Effector memory CD8-positive, alpha-beta T cell (primary cell): ENCODE data around the gene SERPINB6.
"Not testable (repeated sequence)": the region's sequence is repeated elsewhere in the genome, so short reads cannot be mapped to it uniquely, and the experiment has no call there.

Experiments
- ATAC-seq: fragments of 150-1000 bp; cut with Tn5 transposase; replicated peaks from 2 replicates; pipeline ENCODE4 v1.10.0; 2021; ENCODE audit warnings: mild to moderate bottlenecking, moderate library complexity
- DNase-seq, 3 experiments: peaks; one replicate each; pipeline ENCODE4 v3.0.0; 2021
- H3K27ac Mint-ChIP-seq, 2 donors: one replicate each; pipeline ENCODE4 v1.8.0; 2022; ENCODE audit warnings: mild to moderate bottlenecking in 2 of 2, mixed read lengths in 2 of 2, moderate library complexity in 2 of 2
- H3K27me3 Mint-ChIP-seq, 2 donors: one replicate each; pipeline ENCODE4 v1.8.0; 2022; ENCODE audit warnings: mixed read lengths in 2 of 2
- H3K36me3 Mint-ChIP-seq: one replicate; pipeline ENCODE4 v1.8.0; 2022; ENCODE audit warnings: mild to moderate bottlenecking, moderate library complexity, mixed read lengths; ENCODE audit not compliant: insufficient read depth
- H3K4me1 Mint-ChIP-seq, 2 donors: one replicate each; pipeline ENCODE4 v1.8.0; 2022; ENCODE audit warnings: low read depth in 2 of 2, mixed read lengths in 2 of 2
- H3K4me3 Mint-ChIP-seq, 2 donors: one replicate each; pipeline ENCODE4 v1.8.0; 2022; ENCODE audit warnings: mild to moderate bottlenecking in 2 of 2, mixed read lengths in 2 of 2, moderate library complexity in 2 of 2
- H3K9me3 Mint-ChIP-seq, 2 donors: one replicate each; pipeline ENCODE4 v1.8.0; 2022; ENCODE audit warnings: mixed read lengths in 2 of 2

Gene SERPINB6

GRCh38 chr6:2940851-2941250 lies 30.5 kb downstream of the SERPINB6 start:
- H3K36me3 Mint-ChIP-seq = peaks cover 12% of the 10 kb centered on the region
- H3K9me3 Mint-ChIP-seq = no peaks in the 10 kb centered on the region
- peak overlapping the region; percentile 89 to 90 for H3K27ac Mint-ChIP-seq
- peaks cover 22 to 47% of the 10 kb centered on the region in 2 donors for H3K4me1 Mint-ChIP-seq
- ATAC-seq (no peak), DNase-seq (no peak)
- no peaks in the 10 kb centered on the region for H3K27me3 Mint-ChIP-seq
- peak overlapping the region in 1 of 2 donors; percentile 78 for H3K4me3 Mint-ChIP-seq

DNA sequence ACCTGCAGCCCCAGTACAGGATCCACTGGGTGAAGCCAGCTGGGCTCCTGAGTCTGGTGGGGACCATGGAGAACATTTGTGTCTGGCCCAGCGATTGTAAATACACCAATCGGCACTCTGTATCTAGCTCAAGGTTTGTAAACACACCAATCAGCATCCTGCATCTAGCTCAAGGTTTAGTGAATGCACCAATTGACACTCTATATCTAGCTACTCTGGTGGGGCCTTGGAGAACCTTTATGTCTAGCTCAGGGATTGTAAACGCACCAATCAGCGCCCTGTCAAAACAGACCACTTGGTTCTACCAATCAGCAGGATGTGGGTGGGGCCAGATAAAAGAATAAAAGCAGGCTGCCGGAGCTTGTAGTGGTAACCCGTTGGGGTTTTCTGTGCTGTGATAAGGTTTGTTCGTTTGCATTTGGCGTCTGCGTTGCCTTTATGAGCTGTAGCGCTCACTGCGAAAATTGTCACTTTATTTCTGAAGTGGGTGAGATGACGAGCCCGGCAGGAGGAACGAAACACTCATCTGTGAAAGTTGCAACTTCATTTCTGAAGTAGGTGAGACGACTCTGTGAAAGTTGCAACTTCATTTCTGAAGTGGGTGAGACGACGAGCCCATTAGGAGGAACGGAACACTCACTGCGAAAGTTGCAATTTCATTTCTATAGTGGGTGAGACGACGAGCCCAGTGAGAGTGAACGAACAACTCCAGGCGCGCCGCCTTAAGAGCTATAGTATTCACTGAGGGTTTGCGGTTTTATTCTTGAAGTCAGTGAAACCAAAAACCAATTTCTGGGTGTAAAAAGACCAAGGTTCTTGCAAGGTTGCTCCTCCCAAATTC lies 31.1 kb downstream of the SERPINB6 start:
- no peaks in the 10 kb centered on the region for H3K9me3 Mint-ChIP-seq
- DNase-seq (peak; percentile 72 to 78 (median 72)), ATAC-seq (peak; percentile 84)
- peaks cover 12% of the 10 kb centered on the region for H3K36me3 Mint-ChIP-seq
- H3K4me3 Mint-ChIP-seq = peak overlapping the region; percentile 77 to 78
- H3K4me1 Mint-ChIP-seq = peaks cover 22 to 47% of the 10 kb centered on the region in 2 donors
- no peaks in the 10 kb centered on the region for H3K27me3 Mint-ChIP-seq
- H3K27ac Mint-ChIP-seq = peak overlapping the region; percentile 89 to 90

- no peaks in the 10 kb centered on the region for H3K9me3 Mint-ChIP-seq
- H3K4me3 Mint-ChIP-seq = peak overlapping the region; percentile 77 to 78
- H3K27ac Mint-ChIP-seq = peak overlapping the region; percentile 89 to 90
- H3K36me3 Mint-ChIP-seq = peaks cover 12% of the 10 kb centered on the region
- no peak for ATAC-seq
- H3K4me1 Mint-ChIP-seq = peaks cover 20 to 47% of the 10 kb centered on the region in 2 donors
- no peaks in the 10 kb centered on the region for H3K27me3 Mint-ChIP-seq
- no peak for DNase-seq
Measured at GRCh38 chr6:2939315-2940009, 31.9 kb downstream of the SERPINB6 start.

DNA sequence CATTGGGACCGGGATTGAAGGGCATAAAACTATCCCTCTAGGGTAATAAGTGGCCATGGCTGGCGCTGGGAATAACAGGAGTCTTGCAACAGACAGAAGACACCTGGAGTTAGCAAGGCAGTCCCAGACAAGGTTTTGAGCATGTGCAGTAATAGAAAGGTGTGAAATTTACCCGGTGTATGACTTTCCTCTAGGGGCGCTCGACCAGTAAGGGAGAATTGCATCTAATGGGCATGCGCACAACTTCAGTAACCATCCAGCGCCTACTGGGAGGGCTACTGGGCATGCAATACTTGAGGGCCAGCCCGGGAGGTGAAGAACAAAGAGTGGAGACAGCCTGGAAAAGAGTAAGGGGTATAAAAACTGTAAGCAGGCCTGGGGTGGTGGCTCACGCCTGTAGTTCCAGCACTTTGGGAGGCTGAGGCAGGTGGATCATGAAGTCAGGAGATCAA lies 32.7 kb downstream of the SERPINB6 start:
- H3K27me3 Mint-ChIP-seq = no peaks in the 10 kb centered on the region
- no peaks in the 10 kb centered on the region for H3K9me3 Mint-ChIP-seq
- no peak for DNase-seq
- H3K36me3 Mint-ChIP-seq = peaks cover 12% of the 10 kb centered on the region
- H3K27ac Mint-ChIP-seq = peak overlapping the region; percentile 25 to 55
- ATAC-seq = no peak
- H3K4me3 Mint-ChIP-seq = peak overlapping the region in 1 of 2 donors; percentile 24
- peaks cover 20 to 47% of the 10 kb centered on the region in 2 donors for H3K4me1 Mint-ChIP-seq

- peaks cover 16 to 42% of the 10 kb centered on the region in 2 donors for H3K4me1 Mint-ChIP-seq
Measured at GRCh38 chr6:2938004-2938631, 33.2 kb downstream of the SERPINB6 start.

GRCh38 chr6:2937627-2938003 lies 33.8 kb downstream of the SERPINB6 start:
- DNase-seq = no peak
- no peak for ATAC-seq
- Mint-ChIP-seq H3K27ac (no peak overlapping the region), H3K4me1 (peaks cover 13 to 39% of the 10 kb centered on the region in 2 donors), H3K4me3 (peak overlapping the region in 1 of 2 donors; percentile 83), H3K36me3 (peaks cover 12% of the 10 kb centered on the region), H3K9me3 (no peaks in the 10 kb centered on the region), H3K27me3 (no peaks in the 10 kb centered on the region)

More at GRCh38 chr6:2938004-2938631, 33.2 kb downstream of the SERPINB6 start:
- ATAC-seq (no peak), DNase-seq (no peak)
- Mint-ChIP-seq H3K27ac (peak overlapping the region; percentile 25 to 55), H3K27me3 (no peaks in the 10 kb centered on the region), H3K4me3 (no peak overlapping the region), H3K36me3 (peaks cover 12% of the 10 kb centered on the region), H3K9me3 (no peaks in the 10 kb centered on the region)

DNA sequence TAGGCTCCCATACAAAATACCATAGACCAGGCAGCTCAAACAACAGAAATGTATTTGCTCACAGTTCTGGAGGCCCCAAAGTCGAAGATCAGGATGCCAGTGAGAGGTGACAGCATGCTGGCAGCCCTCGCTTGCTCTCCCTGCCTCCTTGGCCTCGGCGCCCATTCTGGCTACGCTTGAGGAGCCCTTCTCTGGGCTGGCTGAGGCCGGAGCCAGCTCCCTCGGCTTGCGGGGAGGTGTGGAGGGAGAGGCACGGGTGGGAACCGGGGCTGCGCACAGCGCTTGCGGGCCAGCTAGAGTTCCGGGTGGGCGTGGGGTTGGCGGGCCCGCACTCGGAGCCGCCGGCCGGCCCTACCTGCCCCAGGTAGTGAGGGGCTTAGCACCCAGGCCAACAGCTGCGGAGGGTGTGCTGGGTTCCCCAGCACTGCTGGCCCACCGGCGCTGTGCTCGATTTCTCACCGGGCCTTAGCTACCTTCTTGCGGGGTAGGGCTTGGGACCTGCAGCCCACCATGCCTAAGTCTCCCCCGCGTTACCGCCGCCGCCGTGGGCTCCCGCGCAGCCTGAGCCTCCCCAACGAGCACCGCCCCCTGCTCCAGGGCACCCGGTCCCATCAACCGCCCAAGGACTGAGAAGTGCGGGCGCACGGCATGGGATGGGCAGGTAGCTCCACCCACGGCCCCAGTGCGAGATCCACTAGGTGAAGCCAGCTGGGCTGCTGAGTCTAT lies 35.6 kb downstream of the SERPINB6 start:
- Mint-ChIP-seq H3K4me1 (peaks cover 17 to 35% of the 10 kb centered on the region in 2 donors), H3K9me3 (no peaks in the 10 kb centered on the region), H3K27me3 (no peaks in the 10 kb centered on the region), H3K27ac (no peak overlapping the region), H3K4me3 (no peak overlapping the region), H3K36me3 (peaks cover 9% of the 10 kb centered on the region)
- ATAC-seq (no peak), DNase-seq (no peak)

DNA sequence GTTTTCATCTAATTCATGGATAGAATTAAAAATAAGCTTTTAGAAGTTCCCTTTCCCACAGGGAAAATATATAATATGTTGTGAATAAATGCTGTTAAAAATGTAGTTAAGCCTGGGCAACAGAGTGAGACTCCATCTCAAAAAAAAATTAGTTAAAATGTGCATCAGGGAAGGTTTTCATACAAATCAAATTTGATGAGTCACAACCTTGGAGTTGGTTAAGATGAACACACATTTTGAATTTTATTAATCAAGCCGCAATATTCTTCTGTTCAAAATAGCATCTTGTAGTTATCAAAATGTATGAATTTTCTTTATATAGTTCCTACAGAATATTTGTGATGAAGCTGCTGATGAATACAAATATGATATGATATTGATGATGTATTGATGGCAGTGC lies 37.3 kb downstream of the SERPINB6 start:
- DNase-seq (no peak), ATAC-seq (no peak)
- no peak overlapping the region for H3K27ac Mint-ChIP-seq
- H3K4me1 Mint-ChIP-seq = peaks cover 15 to 27% of the 10 kb centered on the region in 2 donors
- no peak overlapping the region for H3K4me3 Mint-ChIP-seq
- H3K27me3 Mint-ChIP-seq = no peaks in the 10 kb centered on the region
- no peaks in the 10 kb centered on the region for H3K9me3 Mint-ChIP-seq
- no peaks in the 10 kb centered on the region for H3K36me3 Mint-ChIP-seq

GRCh38 chr6:2932911-2933310 lies 38.5 kb downstream of the SERPINB6 start:
- not testable (repeated sequence) for DNase-seq, ATAC-seq, H3K4me3 Mint-ChIP-seq, H3K27ac Mint-ChIP-seq, H3K27me3 Mint-ChIP-seq, H3K9me3 Mint-ChIP-seq, H3K36me3 Mint-ChIP-seq
- peaks cover 12 to 23% of the 10 kb centered on the region in 2 donors for H3K4me1 Mint-ChIP-seq

- H3K9me3 Mint-ChIP-seq = no peaks in the 10 kb centered on the region
- H3K27me3 Mint-ChIP-seq = no peaks in the 10 kb centered on the region
- DNase-seq (peak; percentile 81 to 85 (median 82)), ATAC-seq (peak; percentile 98)
- H3K27ac Mint-ChIP-seq = no peak overlapping the region
- no peaks in the 10 kb centered on the region for H3K36me3 Mint-ChIP-seq
- peaks cover 11 to 18% of the 10 kb centered on the region in 2 donors for H3K4me1 Mint-ChIP-seq
- peak overlapping the region in 1 of 2 donors; percentile 47 for H3K4me3 Mint-ChIP-seq
Measured at GRCh38 chr6:2931970-2932748, 39.2 kb downstream of the SERPINB6 start.

DNA sequence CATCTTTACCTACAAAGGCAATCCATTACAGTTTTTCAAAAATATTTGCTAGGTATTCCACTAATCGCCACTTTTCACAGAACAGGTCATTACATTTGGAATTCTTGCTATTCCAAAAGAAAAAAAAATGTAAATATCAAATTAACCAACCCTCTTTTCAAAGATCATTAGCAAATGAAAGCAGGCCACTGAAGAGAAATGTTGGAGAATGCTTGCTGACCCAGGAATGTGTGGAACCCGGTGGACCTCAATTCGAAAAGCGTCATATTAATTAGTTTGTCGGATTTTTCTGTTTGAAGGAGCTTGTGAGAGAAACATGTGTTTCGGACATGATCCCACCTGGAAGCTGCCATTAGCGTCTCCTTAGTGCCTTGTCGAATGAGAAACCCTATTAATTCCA lies 40.3 kb downstream of the SERPINB6 start:
- Mint-ChIP-seq H3K9me3 (no peaks in the 10 kb centered on the region), H3K4me1 (peaks cover 7% of the 10 kb centered on the region in 2 donors), H3K4me3 (no peak overlapping the region), H3K36me3 (no peaks in the 10 kb centered on the region), H3K27ac (no peak overlapping the region), H3K27me3 (no peaks in the 10 kb centered on the region)
- ATAC-seq (no peak), DNase-seq (no peak)

- not testable (repeated sequence) for DNase-seq, ATAC-seq, H3K27me3 Mint-ChIP-seq, H3K36me3 Mint-ChIP-seq, H3K4me3 Mint-ChIP-seq, H3K27ac Mint-ChIP-seq, H3K9me3 Mint-ChIP-seq
- H3K4me1 Mint-ChIP-seq = peaks cover 8 to 16% of the 10 kb centered on the region in 2 donors
Measured at GRCh38 chr6:2927931-2928330, 43.4 kb downstream of the SERPINB6 start.
